Globus pallidus (tissue), 1 donor: ENCODE measurements around the gene CEP164.
"Not testable (repeated sequence)": the region's sequence is repeated elsewhere in the genome, so short reads cannot be mapped to it uniquely, and the experiment has no call there.

Experiments used
- DNase-seq: peaks from one replicate; pipeline ENCODE4 v3.0.0-alpha.2; 2015; ENCODE audit warnings: low spot score

Gene CEP164

GRCh38 chr11:117305145-117305544 is 22.5 kb upstream of the CEP164 start:
- no peak for DNase-seq

- DNase-seq: no peak
These were observed 18.3 kb upstream of the CEP164 start for GRCh38 chr11:117309310-117309709.

GRCh38 chr11:117313091-117313490 is 14.6 kb upstream of the CEP164 start:
- no peak for DNase-seq

- no peak for DNase-seq
These were observed 13.6 kb upstream of the CEP164 start for GRCh38 chr11:117313828-117314768.

- no peak for DNase-seq
These were observed 12.8 kb upstream of the CEP164 start for GRCh38 chr11:117314840-117315239.

GRCh38 chr11:117315285-117316196 is 12.1 kb upstream of the CEP164 start:
- no peak for DNase-seq

GRCh38 chr11:117316197-117316961 is 11.3 kb upstream of the CEP164 start, which contains the start of gene BACE1:
Gene BACE1 (minus strand): TSS chr11:117316256. CDS start chr11:117315795, 461 bp downstream.
- DNase-seq: peak; percentile 90

- no peak for DNase-seq
These were observed 8.9 kb upstream of the CEP164 start for GRCh38 chr11:117318738-117319137.

- DNase-seq: no peak
These were observed 8.3 kb upstream of the CEP164 start for GRCh38 chr11:117319214-117319840.

GRCh38 chr11:117327255-117327566 is 443 bp upstream of the CEP164 start:
- not testable (repeated sequence) for DNase-seq

- DNase-seq: no peak
These were observed 839 bp downstream of the CEP164 start for GRCh38 chr11:117328375-117329010.

- no peak for DNase-seq
These were observed 5.2 kb downstream of the CEP164 start for GRCh38 chr11:117332843-117333242.

- no peak for DNase-seq
These were observed 6.3 kb downstream of the CEP164 start for GRCh38 chr11:117333917-117334316.

GRCh38 chr11:117334896-117335295 is 7.2 kb downstream of the CEP164 start:
- DNase-seq: no peak

GRCh38 chr11:117335399-117335798 is 7.7 kb downstream of the CEP164 start:
- DNase-seq: no peak

- DNase-seq: no peak
These were observed 9.4 kb downstream of the CEP164 start for GRCh38 chr11:117337076-117337475.

GRCh38 chr11:117345039-117345438 is 17.4 kb downstream of the CEP164 start:
- DNase-seq: no peak

- DNase-seq: no peak
These were observed 26.9 kb downstream of the CEP164 start for GRCh38 chr11:117354550-117354949.

- DNase-seq: no peak
These were observed 28.7 kb downstream of the CEP164 start for GRCh38 chr11:117356126-117356890.

GRCh38 chr11:117361432-117361831 is 33.8 kb downstream of the CEP164 start:
- DNase-seq: no peak
